Aorta (tissue), 5 donors: ENCODE results near the gene GRK3. TPM values are rescaled to one million over a fixed set of nuclear protein-coding genes. Genes with fewer than 3 reads are reported as not detected.

ENCODE experiments used
- ATAC-seq: fragments of 200-7000 bp; cut with Tn5 transposase; one replicate; pipeline ENCODE4 v1.9.1; 2022; ENCODE audit warnings: moderate library complexity; ENCODE audit not compliant: low FRiP score
- DNase-seq, 2 donors: peaks; one replicate each; pipeline ENCODE4 v3.0.0-alpha.2; 2020
- H3K27ac ChIP-seq, 2 donors: one replicate each; pipeline ENCODE4 v1.5.1; 2013; ENCODE audit warnings: low read length in 2 of 2, mild to moderate bottlenecking in 2 of 2, moderate library complexity in 2 of 2, control low read depth in 1 of 2, inconsistent platforms in 1 of 2, low read depth in 1 of 2
- H3K27me3 ChIP-seq, 2 donors: one replicate each; pipeline ENCODE4 v1.6.1; 2013; ENCODE audit warnings: control low read depth in 1 of 2, low read length in 1 of 2, mild to moderate bottlenecking in 1 of 2, moderate library complexity in 1 of 2; ENCODE audit not compliant: insufficient read depth in 2 of 2, control insufficient read depth in 1 of 2
- H3K36me3 ChIP-seq, 2 donors: one replicate each; pipeline ENCODE4 v1.6.1; 2013; ENCODE audit warnings: control low read depth in 1 of 2, low read length in 1 of 2, mild to moderate bottlenecking in 1 of 2; ENCODE audit not compliant: insufficient read depth in 2 of 2, control insufficient read depth in 1 of 2
- H3K4me1 ChIP-seq, 2 donors: one replicate each; pipeline ENCODE4 v1.6.1; 2013; ENCODE audit warnings: low read length in 2 of 2, control low read depth in 1 of 2, mild to moderate bottlenecking in 1 of 2, moderate library complexity in 1 of 2; ENCODE audit not compliant: insufficient read depth in 2 of 2, control insufficient read depth in 1 of 2
- H3K4me3 ChIP-seq, 2 donors: one replicate each; pipeline ENCODE4 v1.5.1; 2013; ENCODE audit warnings: low read length in 2 of 2, control low read depth in 1 of 2, mild to moderate bottlenecking in 1 of 2
- H3K9me3 ChIP-seq: one replicate; pipeline ENCODE4 v1.6.1; 2013; ENCODE audit warnings: mild to moderate bottlenecking, low read length; ENCODE audit not compliant: control insufficient read depth
- WGBS, 2 donors: extraction: QIAGEN DNeasy Blood & Tissue Kit; methylation state at CpG; one replicate each; pipeline ENCODE4 v1.1.7; 2013; 5-methylcytosine and 5-hydroxymethylcytosine counted together
- intact Hi-C, 2 donors: fragments of 100-400 bp; cut with DNase I; formaldehyde crosslinking; loops; one replicate each; pipeline versions ENCODE4 v1.14.2 to v1.15.0; 2022
- polyA plus RNA-seq, 2 donors: library from polyadenylated mRNA; stranded (reverse); fragments of 200-250 nt; gene quantifications; one replicate each; pipeline ENCODE4 v1.2.3, GENCODE V29; 2013
- total RNA-seq, 2 donors: library from RNA; stranded (reverse); fragmentation: NEBNext Ultra II Directional; extraction: Animal tissue kit (Norgen Biotek cat#: 25700); gene quantifications; one replicate each; pipeline ENCODE4 v1.2.1, GENCODE V29; 2021
- donor health status: healthy with polysubstance abuse.
- donor health status: Bipolar disorder and iron deficiency.
- donor health status: DM: no; HTN: no; CAD: no.
- donor health status: DM: no; HTN: no; CAD: no.
- donor health status: DM: yes; HTN: yes; CAD: no.

The GRK3 gene
- total and polyA plus RNA-seq, 4 donors = 0.23 to 11.4 (median 6.1) TPM

GRCh38 chr22:25628494-25628893, 64.0 kb downstream of the GRK3 start:
- WGBS, 2 donors = 61 to 62% methylated on average over 3 of the region's 3 CpGs
- Histone ChIP-seq H3K27me3 (no peaks in the 10 kb centered on the region), H3K4me1 (no peaks in the 10 kb centered on the region), H3K9me3 (no peaks in the 10 kb centered on the region), H3K4me3 (no peak overlapping the region), H3K27ac (no peak overlapping the region), H3K36me3 (no peaks in the 10 kb centered on the region)
- no peak for DNase-seq
- intact Hi-C loops = no loop called here
- no peak for ATAC-seq

GRCh38 chr22:25629613-25630012, 65.1 kb downstream of the GRK3 start:
- WGBS, 2 donors = 87 to 88% methylated on average over 2 of the region's 2 CpGs

GRCh38 chr22:25630447-25630846, 66.0 kb downstream of the GRK3 start:
- ATAC-seq (no peak), DNase-seq (no peak)
- H3K27me3 ChIP-seq = no peaks in the 10 kb centered on the region
- H3K4me1 ChIP-seq = no peaks in the 10 kb centered on the region
- H3K27ac ChIP-seq = no peak overlapping the region
- no peak overlapping the region for H3K4me3 ChIP-seq
- H3K36me3 ChIP-seq = no peaks in the 10 kb centered on the region
- intact Hi-C loops = no loop called here
- H3K9me3 ChIP-seq = no peaks in the 10 kb centered on the region
- WGBS, 2 donors = 23 to 24% methylated on average over 5 of the region's 5 CpGs

More at GRCh38 chr22:25629613-25630012, 65.1 kb downstream of the GRK3 start:
- H3K9me3 ChIP-seq = no peaks in the 10 kb centered on the region
- H3K36me3 ChIP-seq = no peaks in the 10 kb centered on the region
- ATAC-seq = no peak
- H3K27me3 ChIP-seq = no peaks in the 10 kb centered on the region
- intact Hi-C loops = no loop called here
- no peak overlapping the region for H3K27ac ChIP-seq
- no peaks in the 10 kb centered on the region for H3K4me1 ChIP-seq
- H3K4me3 ChIP-seq = no peak overlapping the region
- no peak for DNase-seq

- Histone ChIP-seq H3K4me3 (no peak overlapping the region), H3K4me1 (no peaks in the 10 kb centered on the region), H3K36me3 (no peaks in the 10 kb centered on the region), H3K9me3 (peaks cover 2% of the 10 kb centered on the region), H3K27me3 (no peaks in the 10 kb centered on the region), H3K27ac (no peak overlapping the region)
- 94 to 95% methylated on average over 2 of the region's 2 CpGs for WGBS, 2 donors
- intact Hi-C loops = no loop called here
- no peak for DNase-seq
- ATAC-seq = no peak
Observed at GRCh38 chr22:25636323-25636722, 71.8 kb downstream of the GRK3 start.

GRCh38 chr22:25637032-25637431, 72.6 kb downstream of the GRK3 start:
- no peak for DNase-seq
- intact Hi-C loops = no loop called here
- Histone ChIP-seq H3K27me3 (no peaks in the 10 kb centered on the region), H3K4me3 (no peak overlapping the region), H3K4me1 (no peaks in the 10 kb centered on the region), H3K27ac (no peak overlapping the region), H3K9me3 (peaks cover 2% of the 10 kb centered on the region), H3K36me3 (no peaks in the 10 kb centered on the region)
- 69 to 87% methylated on average over 2 of the region's 2 CpGs for WGBS, 2 donors
- ATAC-seq = no peak

GRCh38 chr22:25637672-25638071, 73.2 kb downstream of the GRK3 start:
- ATAC-seq = no peak

GRCh38 chr22:25638638-25639037, 74.2 kb downstream of the GRK3 start:
- WGBS, 2 donors = 96 to 100% methylated on average over 1 of the region's 1 CpG
- Histone ChIP-seq H3K9me3 (peaks cover 2% of the 10 kb centered on the region), H3K4me3 (no peak overlapping the region), H3K27ac (no peak overlapping the region), H3K36me3 (no peaks in the 10 kb centered on the region), H3K27me3 (no peaks in the 10 kb centered on the region), H3K4me1 (no peaks in the 10 kb centered on the region)
- ATAC-seq (no peak), DNase-seq (no peak)
- intact Hi-C loops = no loop called here

More at GRCh38 chr22:25637672-25638071, 73.2 kb downstream of the GRK3 start:
- Histone ChIP-seq H3K4me3 (no peak overlapping the region), H3K27ac (no peak overlapping the region), H3K9me3 (peaks cover 2% of the 10 kb centered on the region), H3K36me3 (no peaks in the 10 kb centered on the region), H3K4me1 (no peaks in the 10 kb centered on the region), H3K27me3 (no peaks in the 10 kb centered on the region)
- no peak for DNase-seq
- 96 to 97% methylated on average over 4 of the region's 4 CpGs for WGBS, 2 donors
- intact Hi-C loops = no loop called here

- H3K4me1 ChIP-seq = no peaks in the 10 kb centered on the region
- no peak overlapping the region for H3K4me3 ChIP-seq
- no peak for DNase-seq
- intact Hi-C loops = no loop called here
- no peak overlapping the region for H3K27ac ChIP-seq
- H3K27me3 ChIP-seq = no peaks in the 10 kb centered on the region
- H3K9me3 ChIP-seq = peaks cover 2% of the 10 kb centered on the region
- 93% methylated on average over 2 of the region's 2 CpGs for WGBS, 2 donors
- no peaks in the 10 kb centered on the region for H3K36me3 ChIP-seq
- ATAC-seq = no peak
Observed at GRCh38 chr22:25641650-25642049, 77.2 kb downstream of the GRK3 start.

GRCh38 chr22:25643232-25644000, 78.9 kb downstream of the GRK3 start:
- Histone ChIP-seq H3K27me3 (no peaks in the 10 kb centered on the region), H3K36me3 (no peaks in the 10 kb centered on the region), H3K9me3 (no peaks in the 10 kb centered on the region), H3K4me1 (no peaks in the 10 kb centered on the region), H3K4me3 (no peak overlapping the region), H3K27ac (no peak overlapping the region)
- 92 to 94% methylated on average over 9 of the region's 9 CpGs for WGBS, 2 donors
- intact Hi-C loops = no loop called here
- ATAC-seq = no peak
- DNase-seq = no peak
